NCI-H524 treated with DMSO at 0.1 percent for 48 hours (cell line): ENCODE measurements around the gene RNPEP.
"Not testable (repeated sequence)": the region's sequence is repeated elsewhere in the genome, so short reads cannot be mapped to it uniquely, and the experiment has no call there.

Source experiments
- DNase-seq: peaks from one replicate; lab custom pipeline; 2025; lab: John Stamatoyannopoulos, UW

The RNPEP gene

DNA sequence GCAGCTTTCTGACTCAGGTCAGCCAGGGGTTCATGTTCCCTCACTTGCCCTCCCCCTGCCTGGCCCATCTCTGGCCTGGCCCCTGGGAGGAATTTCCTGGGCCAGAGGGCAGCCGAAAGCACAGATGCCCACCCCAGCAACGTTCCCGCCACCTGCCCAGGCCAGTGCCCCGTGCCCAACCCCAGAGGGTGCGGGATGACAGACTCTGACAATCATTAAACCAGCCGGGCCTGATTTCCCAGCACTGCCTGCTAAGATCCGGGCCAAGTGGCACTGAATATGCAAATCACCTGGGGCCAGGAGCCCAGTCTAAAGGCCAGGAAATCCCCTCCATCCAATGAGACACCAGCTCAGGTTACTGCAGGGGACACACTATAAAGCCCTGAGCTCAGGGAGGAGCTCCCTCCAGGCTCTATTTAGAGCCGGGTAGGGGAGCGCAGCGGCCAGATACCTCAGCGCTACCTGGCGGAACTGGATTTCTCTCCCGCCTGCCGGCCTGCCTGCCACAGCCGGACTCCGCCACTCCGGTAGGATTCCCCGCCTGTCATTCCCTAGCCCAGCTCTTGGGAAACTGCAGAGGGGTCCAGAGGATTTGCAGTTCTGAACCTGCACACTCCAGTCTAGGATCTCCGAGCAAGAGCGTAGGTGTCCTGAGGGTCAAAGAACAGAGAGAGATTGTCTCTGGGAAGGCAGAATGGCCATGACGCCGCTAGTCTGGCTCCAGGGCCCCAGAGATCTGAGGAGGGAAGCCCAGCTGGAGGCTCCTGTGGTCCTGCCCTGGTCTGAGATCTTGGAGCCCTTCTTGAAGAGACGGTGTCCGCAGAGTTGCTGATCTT, 27.9 kb downstream of the RNPEP start, which contains the start of gene ELF3:
Gene ELF3 (plus strand): TSS at position 408 of the 836 bp plus-strand sequence. CDS start 550 bp downstream, outside the sequence.
- DNase-seq: no peak

DNA sequence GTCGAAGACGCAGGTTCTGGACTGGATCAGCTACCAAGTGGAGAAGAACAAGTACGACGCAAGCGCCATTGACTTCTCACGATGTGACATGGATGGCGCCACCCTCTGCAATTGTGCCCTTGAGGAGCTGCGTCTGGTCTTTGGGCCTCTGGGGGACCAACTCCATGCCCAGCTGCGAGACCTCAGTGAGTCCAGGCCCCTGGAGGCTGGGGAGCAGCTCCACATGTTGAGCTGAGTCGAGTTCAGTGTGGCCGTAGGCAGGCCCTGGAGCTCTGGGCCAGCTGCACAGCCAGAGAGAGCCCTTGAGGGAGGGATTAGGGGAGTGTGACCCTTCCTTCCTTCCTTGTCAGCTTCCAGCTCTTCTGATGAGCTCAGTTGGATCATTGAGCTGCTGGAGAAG, 29.5 kb downstream of the RNPEP start:
- DNase-seq: no peak

DNA sequence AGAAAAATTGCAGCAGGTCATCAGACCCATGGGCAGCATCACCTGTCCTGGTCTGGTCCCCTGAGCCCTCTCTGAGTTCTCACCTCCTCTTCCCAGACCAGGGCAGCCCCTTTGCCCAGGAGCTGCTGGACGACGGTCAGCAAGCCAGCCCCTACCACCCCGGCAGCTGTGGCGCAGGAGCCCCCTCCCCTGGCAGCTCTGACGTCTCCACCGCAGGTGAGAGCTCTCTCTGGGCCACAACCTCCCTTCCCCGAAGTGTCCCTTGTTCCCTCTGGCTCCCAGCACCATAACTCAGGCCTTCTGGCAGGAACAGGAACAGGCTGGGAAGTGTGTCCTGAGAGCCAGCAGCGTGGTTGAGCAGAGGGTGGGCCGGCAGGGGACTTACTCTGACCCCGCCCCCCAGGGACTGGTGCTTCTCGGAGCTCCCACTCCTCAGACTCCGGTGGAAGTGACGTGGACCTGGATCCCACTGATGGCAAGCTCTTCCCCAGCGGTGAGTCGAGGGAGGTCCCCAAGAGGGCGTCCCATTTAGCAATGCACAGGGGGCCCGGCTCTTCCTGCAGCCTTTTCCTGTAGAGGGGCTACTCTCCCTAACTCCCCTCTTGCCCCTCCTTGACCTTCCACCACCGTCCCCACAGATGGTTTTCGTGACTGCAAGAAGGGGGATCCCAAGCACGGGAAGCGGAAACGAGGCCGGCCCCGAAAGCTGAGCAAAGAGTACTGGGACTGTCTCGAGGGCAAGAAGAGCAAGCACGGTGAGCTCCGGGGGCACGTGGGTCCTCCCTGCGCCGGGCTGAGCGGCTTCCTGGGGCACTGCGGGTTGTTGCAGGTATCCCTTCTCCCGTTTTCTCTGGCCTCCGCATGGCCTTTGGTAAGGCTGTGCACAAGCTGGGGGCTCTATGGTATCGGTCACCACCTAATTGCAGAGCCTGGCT, 30.4 kb downstream of the RNPEP start:
- DNase-seq: no peak

DNA sequence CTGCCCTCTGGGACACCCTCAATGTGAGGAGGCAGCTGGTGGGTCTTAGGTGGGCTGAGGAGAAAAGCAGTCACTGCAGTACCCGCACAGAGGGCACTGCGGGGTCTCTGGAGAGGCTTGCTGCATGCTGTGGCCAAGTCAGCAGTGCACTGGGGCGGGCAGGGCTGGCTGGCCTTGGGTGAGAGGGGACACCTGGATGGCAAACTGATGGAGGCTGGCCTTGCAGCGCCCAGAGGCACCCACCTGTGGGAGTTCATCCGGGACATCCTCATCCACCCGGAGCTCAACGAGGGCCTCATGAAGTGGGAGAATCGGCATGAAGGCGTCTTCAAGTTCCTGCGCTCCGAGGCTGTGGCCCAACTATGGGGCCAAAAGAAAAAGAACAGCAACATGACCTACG, 31.2 kb downstream of the RNPEP start:
- DNase-seq: no peak

DNA sequence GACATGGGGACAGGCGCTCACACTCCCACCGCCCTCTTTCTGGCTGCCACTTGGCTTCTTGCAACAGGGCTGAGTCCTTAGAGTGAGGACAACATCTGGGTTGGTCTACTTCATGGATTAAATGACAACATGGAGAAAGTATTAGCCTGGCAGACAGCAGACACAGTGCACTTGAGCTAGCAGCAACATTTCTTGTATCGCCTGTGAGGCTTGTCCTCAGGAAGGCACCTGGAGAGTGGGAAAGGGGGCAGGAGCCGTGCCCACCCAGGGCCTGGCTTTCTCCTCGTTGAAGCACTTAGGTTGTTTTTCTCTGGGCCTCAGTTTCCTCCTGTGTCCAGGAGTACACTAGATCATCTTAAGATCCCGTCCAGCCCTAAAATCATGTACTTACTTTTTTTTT, 31.6 kb downstream of the RNPEP start:
- no peak for DNase-seq

DNA sequence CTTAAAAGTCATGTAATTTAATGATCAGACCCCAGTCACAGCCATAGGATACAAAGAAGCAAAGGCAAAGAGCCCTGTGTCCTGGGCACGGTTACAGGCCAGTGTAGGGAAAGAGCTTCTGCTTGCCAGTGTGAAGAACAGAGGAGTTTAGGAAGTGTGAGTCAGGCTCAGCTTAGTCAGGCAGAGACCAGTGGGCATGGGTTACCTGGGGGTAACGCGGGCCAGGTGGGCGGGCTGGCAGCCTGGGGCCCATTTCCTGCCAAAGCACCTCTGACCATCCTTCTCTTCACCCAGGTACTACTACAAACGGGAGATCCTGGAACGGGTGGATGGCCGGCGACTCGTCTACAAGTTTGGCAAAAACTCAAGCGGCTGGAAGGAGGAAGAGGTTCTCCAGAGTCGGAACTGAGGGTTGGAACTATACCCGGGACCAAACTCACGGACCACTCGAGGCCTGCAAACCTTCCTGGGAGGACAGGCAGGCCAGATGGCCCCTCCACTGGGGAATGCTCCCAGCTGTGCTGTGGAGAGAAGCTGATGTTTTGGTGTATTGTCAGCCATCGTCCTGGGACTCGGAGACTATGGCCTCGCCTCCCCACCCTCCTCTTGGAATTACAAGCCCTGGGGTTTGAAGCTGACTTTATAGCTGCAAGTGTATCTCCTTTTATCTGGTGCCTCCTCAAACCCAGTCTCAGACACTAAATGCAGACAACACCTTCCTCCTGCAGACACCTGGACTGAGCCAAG, 32.6 kb downstream of the RNPEP start:
- DNase-seq: no peak

DNA sequence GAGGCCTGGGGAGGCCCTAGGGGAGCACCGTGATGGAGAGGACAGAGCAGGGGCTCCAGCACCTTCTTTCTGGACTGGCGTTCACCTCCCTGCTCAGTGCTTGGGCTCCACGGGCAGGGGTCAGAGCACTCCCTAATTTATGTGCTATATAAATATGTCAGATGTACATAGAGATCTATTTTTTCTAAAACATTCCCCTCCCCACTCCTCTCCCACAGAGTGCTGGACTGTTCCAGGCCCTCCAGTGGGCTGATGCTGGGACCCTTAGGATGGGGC, 33.2 kb downstream of the RNPEP start:
- no peak for DNase-seq

DNA sequence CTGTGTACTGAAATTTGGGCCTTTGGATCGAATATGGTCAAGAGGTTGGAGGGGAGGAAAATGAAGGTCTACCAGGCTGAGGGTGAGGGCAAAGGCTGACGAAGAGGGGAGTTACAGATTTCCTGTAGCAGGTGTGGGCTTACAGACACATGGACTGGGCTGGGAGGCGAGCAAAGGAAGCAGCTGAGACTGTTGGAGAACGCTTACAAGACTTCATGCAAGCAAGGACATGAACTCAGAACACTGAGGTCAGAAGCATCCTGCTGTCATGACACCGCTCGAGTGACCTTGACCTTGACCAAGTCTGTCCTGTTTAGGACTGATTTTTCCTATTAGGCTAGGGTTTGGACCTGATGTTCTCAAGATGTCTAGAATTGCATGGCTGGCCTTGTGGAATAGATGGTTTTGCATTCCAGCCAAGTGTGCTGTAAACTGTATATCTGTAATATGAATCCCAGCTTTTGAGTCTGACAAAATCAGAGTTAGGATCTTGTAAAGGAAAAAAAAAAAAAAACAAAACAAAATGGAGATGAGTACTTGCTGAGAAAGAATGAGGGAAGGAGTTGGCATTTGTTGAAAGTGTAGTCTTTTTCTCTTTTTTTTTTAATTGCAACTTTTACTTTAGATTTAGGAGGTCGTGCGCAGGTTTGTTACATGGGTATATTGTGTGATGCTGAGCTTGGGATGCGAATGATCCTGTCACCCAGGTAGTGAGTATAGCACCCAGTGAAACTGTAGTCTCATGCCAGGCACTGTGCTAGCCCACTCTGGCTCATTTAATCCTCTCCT, 33.8 kb downstream of the RNPEP start:
- no peak for DNase-seq

DNA sequence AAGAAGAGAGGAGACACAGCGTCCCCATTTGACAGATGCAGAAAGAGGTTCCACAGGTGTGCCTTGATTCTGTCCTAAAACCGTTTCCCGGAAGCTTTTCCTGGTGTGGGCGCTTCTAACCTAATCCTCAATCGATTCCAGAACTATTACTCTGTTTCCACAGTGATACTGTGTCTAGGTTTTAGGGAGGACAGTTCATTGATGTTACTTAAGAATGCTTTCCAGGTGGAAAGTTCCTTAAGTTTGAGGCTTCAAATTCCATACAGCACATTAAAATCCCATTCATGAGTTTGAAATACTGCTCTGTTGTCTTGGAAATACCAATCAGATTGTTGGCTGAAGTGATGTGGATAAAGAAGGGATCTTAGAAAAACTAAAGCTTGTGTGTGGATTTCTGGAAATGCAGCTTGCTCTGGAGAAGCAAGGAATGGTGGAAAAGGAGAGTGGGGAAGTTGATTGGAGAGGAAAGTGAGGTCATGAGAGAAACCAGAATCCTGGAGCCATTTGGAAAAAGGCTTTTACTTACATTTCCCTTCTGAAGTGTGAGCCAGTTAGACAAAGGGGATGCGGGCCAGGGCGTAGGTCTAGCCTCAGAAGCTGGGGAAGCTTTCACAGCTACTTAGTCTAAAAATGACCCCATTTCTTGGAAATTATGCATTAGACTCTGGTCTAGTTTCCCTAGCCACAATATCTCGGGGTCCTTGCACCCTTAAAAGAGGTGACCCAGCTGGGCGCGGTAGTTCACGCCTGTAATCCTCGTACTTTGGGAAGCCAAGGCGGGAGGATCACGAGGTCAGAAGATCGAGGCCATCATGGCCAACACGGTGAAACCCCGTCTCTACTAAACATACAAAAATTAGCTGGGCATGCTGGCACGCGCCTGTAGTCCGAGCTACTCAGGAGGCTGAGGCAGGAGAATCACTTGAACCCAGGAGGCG, 34.6 kb downstream of the RNPEP start:
- no peak for DNase-seq

DNA sequence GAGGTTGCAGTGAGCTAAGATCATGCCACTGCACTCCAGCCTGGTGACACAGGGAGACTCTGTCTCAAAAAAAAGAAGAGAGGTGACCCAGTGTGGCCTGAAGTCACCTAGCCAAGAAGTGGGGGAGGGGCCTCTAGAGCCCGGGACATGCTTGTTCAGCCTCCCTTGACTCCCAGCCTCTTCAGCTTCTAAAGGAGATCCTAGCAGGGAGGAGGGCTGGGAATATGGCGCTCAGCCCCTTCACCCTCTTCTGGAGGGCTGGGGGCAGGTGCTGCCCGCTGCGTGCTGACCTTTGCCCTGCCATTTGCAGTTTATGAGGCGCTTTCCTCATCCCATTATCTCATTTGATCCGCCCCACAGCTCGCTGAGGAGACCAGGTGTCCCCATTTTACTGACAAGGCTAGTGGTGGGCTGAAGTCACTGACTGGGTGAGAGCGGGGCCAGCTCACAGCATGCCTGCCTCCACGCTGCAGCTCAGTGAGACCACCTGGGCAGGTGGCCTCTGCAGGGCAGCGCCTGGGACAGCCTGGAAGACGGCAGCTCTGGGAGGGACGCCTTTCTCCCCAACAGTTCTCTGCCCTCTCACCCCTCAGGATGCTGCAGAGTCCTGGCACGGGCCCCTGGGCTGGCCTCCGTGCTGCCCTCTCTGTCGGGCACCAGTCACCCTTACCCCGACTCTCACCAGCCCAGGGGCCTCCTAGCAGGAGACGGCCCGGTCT, 35.5 kb downstream of the RNPEP start:
- no peak for DNase-seq

DNA sequence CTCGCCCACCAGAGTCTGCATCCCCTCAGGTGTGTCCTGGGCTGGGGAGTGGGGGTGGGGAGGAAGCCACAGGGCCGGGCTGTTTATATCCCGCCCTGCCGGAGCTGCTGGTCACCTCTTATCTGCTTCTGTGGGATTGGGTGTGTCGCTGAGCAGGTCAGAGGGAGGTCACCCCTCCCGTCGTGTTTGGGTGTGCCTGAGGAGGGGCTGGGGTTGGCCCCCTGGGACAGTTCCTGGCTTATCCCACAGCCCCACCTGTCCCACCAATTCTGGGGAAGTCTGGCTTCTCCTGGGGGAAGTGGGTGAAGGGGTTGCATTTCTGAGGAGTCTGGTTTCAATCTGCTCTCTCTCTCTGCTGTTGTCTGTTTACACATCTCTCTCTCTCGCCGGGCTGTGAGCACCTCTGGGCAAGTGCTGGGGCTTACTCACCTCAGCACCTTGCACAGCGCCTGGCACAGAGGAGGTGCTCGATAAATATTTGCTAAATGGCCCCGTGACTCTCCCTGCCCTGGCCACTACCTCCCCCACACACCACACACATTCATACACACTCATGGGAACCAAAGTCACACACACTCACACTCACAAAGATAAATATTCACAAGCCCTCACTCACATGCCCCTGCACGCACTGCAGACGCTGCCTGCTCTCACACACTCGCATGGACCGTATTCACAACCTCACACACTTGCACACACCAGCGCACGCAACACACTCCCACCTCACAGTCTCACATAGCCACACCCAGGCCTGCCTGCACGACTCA, 36.2 kb downstream of the RNPEP start:
- no peak for DNase-seq

DNA sequence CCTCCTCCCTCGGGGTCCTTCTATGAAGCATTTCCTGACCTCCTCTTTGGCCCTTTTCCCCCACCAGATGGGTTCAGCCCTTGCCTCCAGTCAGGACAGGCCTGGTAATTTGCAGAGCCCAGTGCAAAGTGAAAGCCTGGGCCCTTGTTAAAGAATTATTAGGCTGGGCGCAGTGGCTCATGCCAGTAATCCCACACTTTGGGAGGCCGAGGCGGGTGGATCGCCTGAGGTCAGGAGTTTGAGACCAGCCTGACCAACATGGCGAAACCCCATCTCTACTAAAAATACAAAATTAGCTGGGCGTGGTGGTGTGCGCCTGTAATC, 36.7 kb downstream of the RNPEP start:
- not testable (repeated sequence) for DNase-seq

DNA sequence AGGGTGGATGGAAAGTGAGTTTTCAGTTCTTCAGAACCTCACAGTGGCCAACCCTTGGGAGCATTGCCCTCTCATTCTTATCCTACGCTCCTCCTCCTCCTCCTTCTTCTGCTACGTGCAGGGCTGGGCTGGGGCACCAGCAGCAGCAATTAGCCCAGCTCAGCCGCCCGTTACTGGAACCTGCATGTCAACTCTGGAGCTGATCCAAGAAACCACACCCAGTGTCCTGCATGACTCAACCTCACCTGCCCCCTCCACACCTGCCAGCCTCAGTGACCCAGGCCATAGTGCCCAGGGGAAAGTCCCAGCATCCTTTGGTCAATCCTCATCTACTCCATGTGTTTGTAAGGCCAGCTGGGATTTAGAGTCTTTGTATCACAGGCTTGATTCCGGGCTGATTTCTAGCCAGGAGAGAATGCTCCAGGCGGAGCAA, 40.6 kb downstream of the RNPEP start:
- DNase-seq: no peak

DNA sequence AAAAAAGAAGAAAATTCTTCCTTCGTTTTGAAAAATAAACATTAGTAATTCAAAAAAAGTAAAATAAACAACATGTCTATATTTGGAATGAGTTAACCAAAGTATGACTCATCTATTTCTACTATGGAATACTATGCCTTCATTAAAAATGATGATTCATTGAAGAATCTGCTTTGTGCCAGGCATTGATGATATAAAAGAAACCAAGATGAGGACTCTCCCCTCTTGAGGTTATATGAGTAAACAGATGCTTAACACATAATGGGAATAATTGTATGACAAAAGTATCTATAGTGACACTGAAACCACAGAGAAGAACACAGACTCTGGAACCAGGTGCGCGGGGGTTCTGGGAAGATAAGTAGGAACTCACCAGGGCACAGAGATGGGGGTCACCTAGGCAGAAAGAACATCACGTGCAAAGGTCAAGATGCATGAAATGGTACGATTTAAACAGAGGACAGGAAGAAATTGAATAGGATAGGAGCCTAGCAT, 46.8 kb downstream of the RNPEP start:
- no peak for DNase-seq

DNA sequence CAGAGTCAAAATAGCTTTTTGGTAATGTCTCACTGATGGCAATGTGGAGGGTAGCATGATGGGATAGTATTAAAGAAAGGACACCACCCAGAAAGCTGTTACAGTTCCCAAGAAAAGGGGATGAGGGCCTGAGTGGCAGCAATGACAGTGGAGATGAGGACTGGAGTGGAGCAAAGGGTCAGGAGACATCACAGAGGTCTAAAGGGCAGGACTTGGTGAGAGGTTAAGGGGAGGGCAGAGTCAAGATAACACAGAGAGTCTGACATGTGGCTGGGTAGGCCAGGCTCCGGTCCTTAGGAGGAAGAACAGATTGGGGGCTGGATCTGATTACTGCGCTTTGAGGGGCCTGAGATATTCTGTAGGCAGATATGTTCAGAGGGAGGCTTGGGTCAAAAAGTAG, 47.3 kb downstream of the RNPEP start:
- no peak for DNase-seq

DNA sequence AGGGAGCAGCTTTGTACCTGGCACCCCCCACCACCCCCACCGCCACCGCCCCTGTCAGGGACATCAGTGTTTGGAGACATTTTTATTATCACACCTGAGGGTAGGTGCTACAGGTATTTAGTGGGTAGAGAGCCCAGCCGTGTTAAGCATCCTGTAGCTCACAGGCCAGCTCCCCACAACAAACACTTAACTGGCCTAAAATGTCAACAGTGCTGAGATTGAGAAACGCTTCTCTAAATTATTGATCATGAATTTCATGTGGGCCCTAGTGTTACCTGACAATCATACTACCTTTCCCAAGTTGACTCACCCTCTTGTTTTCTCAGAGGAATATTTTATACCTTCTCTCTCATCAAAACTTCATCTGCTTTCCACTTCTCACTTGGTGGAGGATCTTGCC, 49.3 kb downstream of the RNPEP start:
- DNase-seq: no peak

DNA sequence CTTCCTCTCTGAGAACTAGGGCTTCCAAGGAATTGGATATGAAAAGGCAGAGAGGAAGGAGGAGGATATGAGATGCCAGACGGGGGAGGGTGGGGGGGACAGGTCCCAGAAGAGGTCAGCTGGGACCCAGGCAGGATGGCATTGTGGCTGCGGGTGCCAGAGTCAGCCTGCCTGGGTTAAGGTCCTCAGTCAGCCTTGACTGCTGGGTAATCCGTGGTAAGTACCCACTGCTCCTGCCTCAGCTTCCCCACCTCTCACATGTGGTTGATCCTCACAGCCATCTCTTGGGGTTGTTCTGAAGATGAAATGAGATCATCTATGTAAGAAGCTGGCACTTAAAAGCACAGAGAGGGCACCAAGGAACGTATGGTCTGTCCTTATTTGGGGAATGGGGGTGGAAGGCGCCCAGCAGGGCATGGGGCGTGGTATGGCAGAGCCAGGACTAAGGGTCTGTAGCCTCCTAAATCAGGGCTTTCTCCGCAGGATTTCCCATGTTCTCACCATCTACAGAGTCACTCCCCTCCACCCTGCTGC, 51.8 kb downstream of the RNPEP start:
- no peak for DNase-seq

DNA sequence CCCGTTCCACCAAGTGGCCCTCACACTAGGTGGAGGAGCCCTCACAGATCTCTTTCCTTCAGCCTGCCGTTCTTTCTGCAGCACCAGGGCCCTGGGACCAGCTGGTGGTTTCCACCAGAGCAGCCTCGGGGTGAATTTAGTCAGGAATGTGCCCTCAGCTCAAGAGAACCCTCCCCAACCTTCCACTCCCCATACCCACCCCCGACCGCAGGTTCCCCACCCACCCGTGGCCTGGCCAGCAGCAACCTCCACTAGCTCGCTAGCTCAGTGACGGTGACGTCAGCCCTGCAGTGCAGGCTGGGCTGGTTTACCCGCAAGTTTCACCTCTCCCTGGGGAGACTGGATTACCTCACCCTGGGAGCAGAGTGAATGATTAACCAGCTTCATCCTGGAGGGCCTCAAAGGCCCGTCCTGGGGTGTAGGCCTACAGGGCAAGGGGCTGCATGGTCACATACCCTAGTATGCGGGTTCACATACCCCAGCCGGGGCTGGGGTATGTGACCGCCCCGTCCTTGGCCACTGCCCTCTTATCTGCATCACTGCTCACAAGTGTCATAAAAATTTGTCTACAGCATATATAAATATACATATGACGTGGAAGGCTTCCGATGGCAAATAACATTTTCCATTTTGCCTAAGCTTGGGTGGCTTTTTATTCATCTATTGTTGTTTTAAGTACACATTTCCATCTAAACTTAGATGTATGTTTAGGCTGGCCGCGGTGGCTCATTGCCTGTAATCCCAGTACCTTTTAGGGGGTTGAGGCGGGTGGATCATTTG, 52.4 kb downstream of the RNPEP start:
- no peak for DNase-seq
